Neural cell (in vitro differentiated cells): ENCODE data around the gene HEPHL1.

ENCODE experiments used
- CTCF ChIP-seq: fragments of 450-650 bp; IDR thresholded peaks from 2 replicates; pipeline ENCODE4 v1.5.1; 2014; ENCODE audit warnings: antibody characterized with exemption, mild to moderate bottlenecking, moderate library complexity; ENCODE audit not compliant: poor library complexity, severe bottlenecking
- EP300 ChIP-seq: fragments of 450-650 bp; conservative IDR thresholded peaks from 2 replicates; pipeline ENCODE4 v1.6.1; 2014; ENCODE audit warnings: antibody characterized with exemption, mild to moderate bottlenecking, moderate library complexity; ENCODE audit not compliant: poor library complexity, severe bottlenecking
- EZH2 ChIP-seq: fragments of 200-600, 300-800 bp; shearing (Covaris generic), sonication (generic); IDR thresholded peaks from 2 replicates; pipeline ENCODE4 v1.6.1; 2014; ENCODE audit warnings: antibody characterized with exemption, low read length, borderline replicate concordance, mild to moderate bottlenecking; ENCODE audit not compliant: insufficient read depth, poor library complexity, severe bottlenecking
- MXI1 ChIP-seq: fragments of 450-650 bp; conservative IDR thresholded peaks from 2 replicates; pipeline ENCODE4 v1.6.1; 2014; ENCODE audit warnings: antibody characterized with exemption, mild to moderate bottlenecking; ENCODE audit not compliant: poor library complexity, severe bottlenecking
- POLR2AphosphoS5 ChIP-seq: IDR thresholded peaks from 2 replicates; pipeline ENCODE4 v1.6.1; 2012
- RAD21 ChIP-seq: fragments of 450-650 bp; conservative IDR thresholded peaks from 2 replicates; pipeline ENCODE4 v1.6.1; 2014; ENCODE audit warnings: antibody characterized with exemption, mild to moderate bottlenecking, moderate library complexity
- SMC3 ChIP-seq: fragments of 450-650 bp; conservative IDR thresholded peaks from 2 replicates; pipeline ENCODE4 v1.6.1; 2014; ENCODE audit warnings: antibody characterized with exemption, mild to moderate bottlenecking, moderate library complexity; ENCODE audit not compliant: poor library complexity
- TAF1 ChIP-seq: IDR thresholded peaks from 2 replicates; pipeline ENCODE4 v1.6.1; 2012; ENCODE audit warnings: low read depth
- TF ChIP-seq, protein P1 (sequence below): IDR thresholded peaks from 2 replicates; pipeline ENCODE4 v1.6.1; 2012; ENCODE audit warnings: borderline replicate concordance

DNA sequence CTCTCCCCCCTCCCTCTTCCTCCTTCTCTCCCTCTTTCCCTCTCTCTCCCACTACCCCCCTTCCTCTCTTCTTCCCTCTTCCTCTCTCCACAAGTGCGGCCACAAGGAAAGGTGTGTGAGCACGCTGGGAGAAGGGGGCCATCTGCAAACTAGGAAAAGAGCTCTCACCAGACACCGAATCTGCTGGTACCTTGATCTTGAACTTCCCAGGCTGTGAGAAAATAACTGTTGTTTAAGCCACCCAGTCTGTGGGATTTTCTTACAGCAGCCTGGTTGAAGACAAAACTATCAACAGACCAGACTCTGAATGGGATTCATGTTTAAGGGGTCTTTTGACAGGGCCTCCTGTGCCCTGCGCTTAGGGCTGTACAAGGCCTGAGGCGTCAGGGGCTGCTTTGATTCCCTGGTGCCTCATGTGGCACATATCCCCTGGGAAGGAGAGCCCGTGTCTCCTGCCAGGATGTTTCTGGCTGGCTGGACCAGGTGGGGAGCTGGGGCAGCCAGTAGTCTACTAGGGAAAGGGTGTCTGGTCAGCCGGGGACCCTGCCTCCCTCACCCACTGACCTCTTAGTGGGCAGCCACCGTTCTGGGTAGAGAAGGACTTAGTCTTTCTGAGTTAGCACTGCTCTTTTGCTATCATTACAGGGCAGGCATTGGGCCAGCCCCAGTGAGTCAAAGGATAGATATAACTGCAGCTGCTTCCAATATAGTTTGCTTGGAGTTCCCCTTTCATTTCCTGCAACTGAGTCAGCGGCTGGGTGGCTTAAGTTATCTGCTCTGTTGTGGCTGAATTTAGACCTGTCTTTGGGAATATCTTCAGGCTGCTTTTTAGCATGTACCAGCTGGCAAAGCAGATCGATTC lies 113.7 kb downstream of the HEPHL1 start:
- TF ChIP-seq EP300 (no peak), CTCF (no peak), EZH2 (no peak), POLR2AphosphoS5 (no peak), TAF1 (no peak), RAD21 (no peak), MXI1 (no peak), SMC3 (no peak)
- TF ChIP-seq, protein P1, sequence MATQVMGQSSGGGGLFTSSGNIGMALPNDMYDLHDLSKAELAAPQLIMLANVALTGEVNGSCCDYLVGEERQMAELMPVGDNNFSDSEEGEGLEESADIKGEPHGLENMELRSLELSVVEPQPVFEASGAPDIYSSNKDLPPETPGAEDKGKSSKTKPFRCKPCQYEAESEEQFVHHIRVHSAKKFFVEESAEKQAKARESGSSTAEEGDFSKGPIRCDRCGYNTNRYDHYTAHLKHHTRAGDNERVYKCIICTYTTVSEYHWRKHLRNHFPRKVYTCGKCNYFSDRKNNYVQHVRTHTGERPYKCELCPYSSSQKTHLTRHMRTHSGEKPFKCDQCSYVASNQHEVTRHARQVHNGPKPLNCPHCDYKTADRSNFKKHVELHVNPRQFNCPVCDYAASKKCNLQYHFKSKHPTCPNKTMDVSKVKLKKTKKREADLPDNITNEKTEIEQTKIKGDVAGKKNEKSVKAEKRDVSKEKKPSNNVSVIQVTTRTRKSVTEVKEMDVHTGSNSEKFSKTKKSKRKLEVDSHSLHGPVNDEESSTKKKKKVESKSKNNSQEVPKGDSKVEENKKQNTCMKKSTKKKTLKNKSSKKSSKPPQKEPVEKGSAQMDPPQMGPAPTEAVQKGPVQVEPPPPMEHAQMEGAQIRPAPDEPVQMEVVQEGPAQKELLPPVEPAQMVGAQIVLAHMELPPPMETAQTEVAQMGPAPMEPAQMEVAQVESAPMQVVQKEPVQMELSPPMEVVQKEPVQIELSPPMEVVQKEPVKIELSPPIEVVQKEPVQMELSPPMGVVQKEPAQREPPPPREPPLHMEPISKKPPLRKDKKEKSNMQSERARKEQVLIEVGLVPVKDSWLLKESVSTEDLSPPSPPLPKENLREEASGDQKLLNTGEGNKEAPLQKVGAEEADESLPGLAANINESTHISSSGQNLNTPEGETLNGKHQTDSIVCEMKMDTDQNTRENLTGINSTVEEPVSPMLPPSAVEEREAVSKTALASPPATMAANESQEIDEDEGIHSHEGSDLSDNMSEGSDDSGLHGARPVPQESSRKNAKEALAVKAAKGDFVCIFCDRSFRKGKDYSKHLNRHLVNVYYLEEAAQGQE: no peak
